Endothelial cell of hepatic sinusoid (primary cell): Measurements from ENCODE around the gene CLNK.

Experiments used
- in situ Hi-C: cut with HindIII; loops from 2 replicates; pipeline ENCODE4 v1.10.0; 2017; ENCODE audit warnings: low sequenced_read_pairs

The CLNK gene

DNA sequence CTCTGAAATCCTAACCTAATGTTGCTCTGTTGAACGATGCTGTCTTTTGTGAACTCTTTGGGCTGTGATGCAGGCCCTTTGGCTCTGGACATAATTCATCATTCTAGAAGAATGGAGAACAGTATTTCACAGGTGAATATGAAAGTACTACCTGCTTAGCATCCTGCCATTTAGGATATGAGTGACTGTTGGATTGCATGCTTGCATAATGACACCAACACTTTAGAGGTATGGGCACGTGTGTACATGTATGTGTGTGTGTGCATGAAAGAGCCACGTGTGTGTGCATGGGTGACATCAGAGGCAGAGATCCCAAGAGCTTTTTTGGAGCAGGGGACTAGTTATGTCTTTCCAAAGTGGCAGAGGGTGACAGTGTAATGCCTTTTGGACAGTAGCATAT is 157.1 kb downstream of the CLNK start:
- in situ Hi-C loops, result no loop called here

- in situ Hi-C loops, result no loop called here
Observed at GRCh38 chr4:10526429-10527222, 157.9 kb downstream of the CLNK start.

- in situ Hi-C loops, result loop anchor here (5.0 kb wide), 1 partner anchor 372 kb away; no protein-coding TSS in a partner anchor
Observed at GRCh38 chr4:10524196-10524833, 160.3 kb downstream of the CLNK start.

- in situ Hi-C loops, result loop anchor here (5.0 kb wide), 1 partner anchor 369 kb away; no protein-coding TSS in a partner anchor
Observed at GRCh38 chr4:10521424-10521823, 163.1 kb downstream of the CLNK start.

DNA sequence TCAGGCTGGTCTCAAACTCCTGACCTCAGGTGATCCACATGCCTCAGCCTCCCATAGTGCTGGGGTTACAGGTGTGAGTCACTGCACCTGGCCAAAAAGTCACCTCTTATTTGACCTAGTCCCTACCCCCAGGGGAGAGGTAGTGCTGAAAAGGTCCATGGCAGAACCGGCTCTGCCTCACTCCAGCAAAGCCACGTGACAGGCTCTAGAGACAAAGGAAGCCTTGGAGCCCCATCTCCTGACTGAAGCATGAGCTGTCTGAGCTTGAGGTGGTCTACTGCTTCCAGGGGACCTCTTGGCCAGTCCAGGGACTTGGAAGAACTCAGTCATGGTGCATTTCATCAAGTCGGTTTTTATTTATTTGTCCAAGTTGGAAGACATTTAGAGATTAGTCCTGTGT is 174.8 kb downstream of the CLNK start:
- in situ Hi-C loops, result no loop called here

DNA sequence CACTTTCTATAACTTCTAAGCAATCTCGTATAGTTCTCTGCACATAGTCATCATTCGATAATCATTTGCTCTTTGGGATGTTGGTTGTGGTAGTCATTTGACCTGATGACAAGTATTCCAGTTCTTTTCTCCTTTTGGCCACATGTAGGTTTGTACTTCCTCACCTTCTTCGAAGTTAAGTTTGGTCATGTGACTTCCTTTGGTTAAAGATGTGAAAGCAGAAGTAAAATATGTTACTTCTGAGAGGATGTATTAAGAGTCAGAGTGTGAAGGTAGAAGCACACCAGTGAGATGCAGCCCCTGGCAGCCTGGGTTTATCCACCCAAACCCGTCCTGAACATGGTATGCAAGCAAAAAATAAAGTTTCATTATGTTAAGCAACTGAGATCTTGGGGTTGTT is 178.5 kb downstream of the CLNK start:
- in situ Hi-C loops, result no loop called here

DNA sequence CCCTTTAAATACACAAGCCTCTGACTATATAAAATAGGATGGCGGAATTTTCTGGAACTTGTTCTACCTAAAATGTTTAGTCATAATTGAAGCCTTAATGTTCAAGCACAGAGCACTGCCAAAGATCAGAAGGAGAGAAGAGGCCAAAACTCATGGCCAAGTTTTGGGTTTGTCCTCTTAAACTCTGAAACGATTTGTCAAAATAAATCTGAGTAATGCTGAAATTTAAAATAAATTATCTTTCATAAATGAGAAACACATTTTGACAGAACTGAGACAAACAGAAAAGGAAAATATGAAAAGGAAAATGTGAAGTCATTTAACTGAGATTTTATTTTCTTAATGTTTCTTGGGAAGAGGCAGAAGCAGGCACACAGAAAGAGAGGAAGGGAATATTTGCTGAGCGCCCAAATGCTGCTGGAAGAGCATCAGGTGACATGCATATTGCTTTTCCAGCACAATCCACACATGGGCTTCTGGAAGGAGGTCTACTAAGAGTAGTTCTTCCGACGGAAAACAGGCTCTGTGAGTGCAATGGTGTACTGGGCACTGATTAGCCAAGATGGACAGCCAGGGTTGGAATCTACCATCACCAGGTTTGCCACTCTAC is 179.9 kb downstream of the CLNK start:
- in situ Hi-C loops, result no loop called here

DNA sequence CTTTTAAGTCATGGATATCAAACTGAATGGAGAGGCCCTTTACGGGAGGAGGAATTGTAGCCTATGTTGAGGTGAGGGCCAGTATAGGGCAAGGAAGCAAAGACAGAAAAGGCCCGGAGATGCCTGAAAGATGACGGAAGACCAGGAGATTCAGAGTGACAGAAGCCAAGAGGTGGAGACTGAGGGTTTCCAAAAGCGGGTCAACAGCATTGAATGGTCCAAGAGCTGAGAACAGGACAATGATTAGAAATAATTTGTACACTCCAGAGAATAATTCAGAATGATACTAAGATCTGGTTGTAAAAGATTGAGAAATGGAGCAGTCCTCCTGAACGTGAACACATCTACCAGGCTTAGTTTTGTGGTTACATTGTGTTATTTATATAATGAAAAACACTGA is 181.9 kb downstream of the CLNK start:
- in situ Hi-C loops, result no loop called here

GRCh38 chr4:10500776-10501175 is 183.8 kb downstream of the CLNK start:
- in situ Hi-C loops, result no loop called here

GRCh38 chr4:10496200-10496599 is 188.4 kb downstream of the CLNK start:
- in situ Hi-C loops, result no loop called here

GRCh38 chr4:10495651-10496050 is 188.9 kb downstream of the CLNK start:
- in situ Hi-C loops, result no loop called here

DNA sequence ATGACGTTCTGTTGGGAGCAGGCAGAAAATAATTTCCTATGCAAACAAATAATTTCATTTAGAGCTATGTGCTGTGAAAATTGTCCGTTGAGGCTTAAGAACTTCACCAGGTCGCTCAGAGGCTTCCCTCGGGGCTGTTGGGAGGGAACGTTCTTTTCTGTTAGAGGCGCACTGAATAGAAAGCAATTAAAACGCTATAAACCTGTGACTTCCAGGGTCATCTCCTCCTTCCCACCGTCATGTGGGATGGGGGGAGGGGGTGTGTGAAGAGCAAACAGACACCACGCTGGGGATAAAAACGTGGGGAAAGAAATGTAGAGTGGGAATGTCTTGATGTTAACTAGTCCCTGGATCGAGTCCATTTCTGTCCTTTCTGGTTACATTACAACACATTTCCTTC is 192.1 kb downstream of the CLNK start:
- in situ Hi-C loops, result no loop called here

GRCh38 chr4:10491401-10491800 is 193.2 kb downstream of the CLNK start:
- in situ Hi-C loops, result no loop called here

- in situ Hi-C loops, result no loop called here
Observed at GRCh38 chr4:10490996-10491395, 193.6 kb downstream of the CLNK start.

GRCh38 chr4:10482913-10483312 is 201.7 kb downstream of the CLNK start:
- in situ Hi-C loops, result no loop called here

DNA sequence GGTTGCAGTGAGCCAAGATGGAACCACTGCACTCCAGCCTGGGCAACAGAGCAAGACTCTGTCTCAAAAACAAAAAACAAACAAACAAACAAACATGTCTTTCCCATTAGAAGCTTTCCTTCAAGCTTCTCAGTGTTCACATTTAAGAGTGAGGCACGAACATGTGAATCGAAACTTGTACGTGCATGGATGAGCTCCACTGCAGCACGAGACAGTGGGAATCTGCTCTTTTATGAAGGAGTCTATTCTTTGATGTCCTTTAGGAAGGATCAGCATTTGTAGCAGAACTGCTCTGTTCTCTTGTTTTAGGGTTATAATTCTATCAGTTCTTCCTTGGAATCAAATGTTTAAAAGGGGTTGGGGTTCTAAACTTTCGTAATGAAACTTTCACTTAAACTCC is 204.0 kb downstream of the CLNK start:
- in situ Hi-C loops, result no loop called here

DNA sequence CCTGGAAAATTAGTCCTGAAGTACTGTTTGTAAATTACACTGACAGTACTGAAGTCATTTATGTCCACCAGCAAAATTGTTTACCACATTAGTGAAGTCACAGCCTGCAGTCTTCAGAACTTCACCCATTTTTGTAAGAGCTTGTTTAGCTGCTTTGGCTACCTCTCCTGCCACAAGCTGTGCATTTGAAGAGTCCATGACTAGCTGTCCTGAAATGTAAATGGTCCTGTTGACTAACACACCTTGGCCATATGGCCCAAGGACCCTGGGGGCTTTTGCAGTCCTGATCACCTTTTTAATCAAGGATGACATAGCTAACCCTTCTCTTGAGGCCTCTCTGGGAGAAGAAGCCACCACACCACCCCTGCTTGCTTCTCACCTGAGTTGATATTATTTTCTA is 205.9 kb downstream of the CLNK start:
- in situ Hi-C loops, result no loop called here

- in situ Hi-C loops, result loop anchor here (5.0 kb wide), 1 partner anchor 67 kb away; no protein-coding TSS in a partner anchor
Observed at GRCh38 chr4:10470505-10470904, 214.1 kb downstream of the CLNK start.

- in situ Hi-C loops, result no loop called here
Observed at GRCh38 chr4:10466161-10466560, 218.4 kb downstream of the CLNK start.

DNA sequence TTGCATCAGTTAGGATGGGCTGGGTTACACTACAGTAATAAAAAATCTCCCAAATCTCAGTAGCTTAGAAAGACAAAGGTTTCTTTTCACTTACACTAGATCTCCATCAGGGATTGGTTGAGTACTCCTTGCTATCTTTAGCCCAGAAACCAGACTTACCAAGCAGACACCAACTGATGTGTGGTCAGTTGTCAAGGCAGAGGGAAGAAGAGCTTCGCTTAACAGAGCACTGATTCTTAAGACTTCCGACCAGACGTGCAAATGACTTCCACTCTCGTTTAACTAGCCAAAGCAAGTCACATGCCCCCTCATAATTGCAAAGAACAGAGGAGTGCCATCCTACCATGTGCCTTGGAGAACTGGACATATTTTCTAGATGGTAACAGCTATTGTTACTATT is 221.7 kb downstream of the CLNK start:
- in situ Hi-C loops, result loop anchor here (5.0 kb wide), 1 partner anchor 51 kb away; no protein-coding TSS in a partner anchor

DNA sequence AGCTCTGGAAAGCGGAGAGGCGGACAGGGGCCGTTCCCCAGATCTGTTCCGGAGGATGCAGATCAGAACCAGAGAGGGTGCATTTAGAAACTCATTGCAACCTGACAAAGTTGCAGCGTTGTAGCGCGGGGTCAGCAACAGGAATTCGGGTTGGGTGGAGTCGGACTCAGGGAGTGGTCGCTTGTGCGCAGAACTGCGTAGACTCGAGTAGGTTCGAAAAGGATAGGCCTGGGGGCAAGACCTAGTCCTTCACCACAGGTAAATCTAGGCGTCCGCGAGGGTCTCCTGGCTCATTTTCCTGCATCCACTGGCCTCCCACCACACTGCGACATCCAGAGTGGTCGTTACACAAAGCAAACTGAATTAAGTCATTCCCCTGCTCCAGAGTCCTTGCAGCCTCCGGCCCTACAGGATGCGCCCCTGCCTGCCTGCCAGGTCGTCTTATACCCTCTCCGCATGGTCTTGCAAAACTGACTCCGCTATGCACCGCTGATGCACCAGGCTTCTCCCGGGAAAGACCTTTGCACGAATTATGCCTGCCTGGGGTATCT is 222.6 kb downstream of the CLNK start:
- in situ Hi-C loops, result loop anchor here (5.0 kb wide), 1 partner anchor 50 kb away; no protein-coding TSS in a partner anchor
